Endothelial cell of umbilical vein (primary cell): ENCODE measurements around the gene VDR. TPM values are rescaled to one million over a fixed set of nuclear protein-coding genes. Genes with fewer than 3 reads are reported as not detected.

Experiments used
- BruUV-seq: library from RNA; stranded (reverse); fragments of 400-500 nt; replicated peaks from 2 replicates; lab custom pipeline; 2021; lab: Mats Ljungman, UMichigan
- CTCF ChIA-PET: fragments of 300-600, 350-600 bp; sonication (Branson Sonifier 250); formaldehyde crosslinking; loops from one replicate; lab custom pipeline; 2021; ENCODE audit warnings: antibody characterized with exemption, inconsistent platforms; lab: Charles Lee
- POLR2A ChIA-PET: fragments of 300-600, 350-600 bp; sonication (Branson Sonifier 250); formaldehyde crosslinking; loops from one replicate; lab custom pipeline; 2021; ENCODE audit warnings: antibody characterized with exemption, inconsistent platforms; lab: Charles Lee
- DNase-seq: peaks from one replicate; pipeline ENCODE4 v3.0.0-alpha.2; 2011; ENCODE audit warnings: low read depth, low spot score
- FAIRE-seq: peaks from 2 replicates; lab custom pipeline; 2011; peaks lifted over from hg19 to GRCh38; lab: Jason Lieb, UNC
- H2AFZ ChIP-seq: 2 replicates; pipeline ENCODE4 v1.6.0; 2012; ENCODE audit warnings: low read depth, low read length, control low read depth, inconsistent platforms
- H3K27ac ChIP-seq: 2 replicates; pipeline ENCODE4 v1.5.1; 2011; ENCODE audit warnings: low read depth, mild to moderate bottlenecking, control low read depth, low read length, moderate library complexity; ENCODE audit not compliant: insufficient read depth
- H3K27me3 ChIP-seq, 2 experiments: 2 replicates each; pipeline versions ENCODE4 v1.6.0 to v1.6.1; 2011; ENCODE audit warnings: low read length in 2 of 2, mixed read lengths in 1 of 2; ENCODE audit not compliant: control insufficient read depth in 2 of 2, insufficient read depth in 2 of 2
- H3K36me3 ChIP-seq, 2 experiments: 2 replicates in 1 of 2; 3 replicates in 1 of 2; pipeline ENCODE4 v1.5.1; 2011; ENCODE audit warnings: low read length in 2 of 2, mild to moderate bottlenecking in 1 of 2, moderate library complexity in 1 of 2; ENCODE audit not compliant: control insufficient read depth in 2 of 2, insufficient read depth in 2 of 2; ENCODE audit errors: extremely low read depth in 1 of 2
- H3K4me1 ChIP-seq: 3 replicates; pipeline ENCODE4 v1.5.1; 2011; ENCODE audit warnings: mild to moderate bottlenecking, low read length; ENCODE audit not compliant: control insufficient read depth, insufficient read depth; ENCODE audit errors: extremely low read depth
- H3K4me2 ChIP-seq: 2 replicates; pipeline ENCODE4 v1.6.1; 2011; ENCODE audit warnings: low read length, control low read depth, mixed read lengths; ENCODE audit not compliant: insufficient read depth
- H3K4me3 ChIP-seq, 3 experiments: fragments of 200-600 bp in 1 of 3; sonication (generic), shearing (Covaris generic) in 1 of 3; replicated peaks in 1 of 3; 2 replicates each; pipeline ENCODE4 v1.5.1; 2011 to 2016; ENCODE audit warnings: control low read depth in 3 of 3, low read length in 3 of 3, mild to moderate bottlenecking in 2 of 3, inconsistent platforms in 1 of 3, low read depth in 1 of 3, moderate library complexity in 1 of 3; ENCODE audit not compliant: insufficient read depth in 1 of 3
- H3K79me2 ChIP-seq: 2 replicates; pipeline ENCODE4 v1.6.0; 2012; ENCODE audit warnings: low read length, inconsistent platforms; ENCODE audit not compliant: control insufficient read depth, insufficient read depth
- H3K9ac ChIP-seq: replicated peaks from 2 replicates; pipeline ENCODE3; 2011; ENCODE audit warnings: low read length, control low read depth; ENCODE audit not compliant: insufficient read depth; ENCODE audit errors: extremely low read depth
- H3K9me1 ChIP-seq: replicated peaks from 3 replicates; pipeline ENCODE4 v1.6.0; 2011; ENCODE audit warnings: mild to moderate bottlenecking, low read length; ENCODE audit not compliant: control insufficient read depth, insufficient read depth; ENCODE audit errors: extremely low read depth
- H3K9me3 ChIP-seq: replicated peaks from 2 replicates; pipeline ENCODE4 v1.5.1; 2012; ENCODE audit warnings: low read length, inconsistent platforms; ENCODE audit not compliant: control insufficient read depth, insufficient read depth
- H4K20me1 ChIP-seq: replicated peaks from 2 replicates; pipeline ENCODE3; 2011; ENCODE audit warnings: mild to moderate bottlenecking, low read length; ENCODE audit not compliant: control insufficient read depth, insufficient read depth; ENCODE audit errors: extremely low read depth
- EZH2 ChIP-seq: IDR thresholded peaks from 2 replicates; pipeline ENCODE4 v1.6.1; 2012; ENCODE audit warnings: borderline replicate concordance, low read depth, mild to moderate bottlenecking, moderate library complexity, low read length, inconsistent platforms; ENCODE audit not compliant: severe bottlenecking
- FOS ChIP-seq: IDR thresholded peaks from 2 replicates; pipeline ENCODE4 v1.6.1; 2011; ENCODE audit warnings: mild to moderate bottlenecking, low read length, moderate library complexity, borderline replicate concordance; ENCODE audit not compliant: insufficient read depth
- GATA2 ChIP-seq: IDR thresholded peaks from 2 replicates; pipeline ENCODE4 v1.7.0; 2011; ENCODE audit warnings: low read depth, mild to moderate bottlenecking, moderate library complexity, mixed read lengths, low read length; ENCODE audit not compliant: insufficient read length, insufficient read depth
- JUN ChIP-seq: IDR thresholded peaks from 2 replicates; pipeline ENCODE4 v1.6.1; 2011; ENCODE audit warnings: borderline replicate concordance, low read depth; ENCODE audit not compliant: insufficient read length, insufficient read depth
- MYC ChIP-seq: IDR thresholded peaks from one replicate; pipeline ENCODE4 v1.6.1; 2011; ENCODE audit warnings: mild to moderate bottlenecking, low read depth, low read length
- POLR2A ChIP-seq: IDR thresholded peaks from 2 replicates; pipeline ENCODE4 v1.6.1; 2012; ENCODE audit warnings: low read depth, mild to moderate bottlenecking, control low read depth, low read length
- POLR2AphosphoS5 ChIP-seq: IDR thresholded peaks from 2 replicates; pipeline ENCODE4 v1.6.1; 2012; ENCODE audit warnings: low read depth, mild to moderate bottlenecking, control low read depth, low read length, moderate library complexity; ENCODE audit not compliant: insufficient read depth
- dilution Hi-C: fragments of 300-500 bp; cut with MboI; formaldehyde crosslinking; loops from one replicate; pipeline ENCODE4 v1.15.0; 2019; ENCODE audit warnings: low sequenced_read_pairs; ENCODE audit not compliant: extremely low pct_ligation_motif_present
- intact Hi-C: fragments of 100-400 bp; cut with micrococcal nuclease; formaldehyde crosslinking; loops from one replicate; pipeline ENCODE4 v1.10.0; 2022
- polyA plus RNA-seq, 4 experiments: library from polyadenylated mRNA; depleted of rRNA in 3 of 4; stranded (reverse) in 3 of 4; unstranded in 1 of 4; fragments of >200 nt; gene quantifications; 2 replicates each; pipeline versions ENCODE4 v1.2.1 to v1.2.3, GENCODE V29; 2011 to 2012; ENCODE audit warnings: missing spikeins in 1 of 4
- total RNA-seq: library from RNA; stranded (reverse); gene quantifications from 2 replicates; pipeline ENCODE4 v1.2.3, GENCODE V29; 2021
- TF ChIP-seq, protein P1 (sequence below), 2 donors: IDR thresholded peaks; 1 replicate in 1 of 2; 2 replicates in 1 of 2; pipeline ENCODE4 v1.5.1; 2011; ENCODE audit warnings: low read length in 2 of 2, mild to moderate bottlenecking in 2 of 2, moderate library complexity in 2 of 2, control low read depth in 1 of 2, inconsistent platforms in 1 of 2, low read depth in 1 of 2; ENCODE audit not compliant: insufficient read depth in 1 of 2; ENCODE audit errors: extremely low read depth in 1 of 2
- TF ChIP-seq, protein P2 (sequence below): IDR thresholded peaks from 2 replicates; pipeline ENCODE4 v1.6.1; 2011; ENCODE audit not compliant: insufficient read depth, insufficient read length

The VDR gene
- total and polyA plus RNA-seq, 2 donors (not counting 3 experiments of a cell fraction or from before 2014, with no cell fraction given), result 0.73 to 0.91 TPM

DNA sequence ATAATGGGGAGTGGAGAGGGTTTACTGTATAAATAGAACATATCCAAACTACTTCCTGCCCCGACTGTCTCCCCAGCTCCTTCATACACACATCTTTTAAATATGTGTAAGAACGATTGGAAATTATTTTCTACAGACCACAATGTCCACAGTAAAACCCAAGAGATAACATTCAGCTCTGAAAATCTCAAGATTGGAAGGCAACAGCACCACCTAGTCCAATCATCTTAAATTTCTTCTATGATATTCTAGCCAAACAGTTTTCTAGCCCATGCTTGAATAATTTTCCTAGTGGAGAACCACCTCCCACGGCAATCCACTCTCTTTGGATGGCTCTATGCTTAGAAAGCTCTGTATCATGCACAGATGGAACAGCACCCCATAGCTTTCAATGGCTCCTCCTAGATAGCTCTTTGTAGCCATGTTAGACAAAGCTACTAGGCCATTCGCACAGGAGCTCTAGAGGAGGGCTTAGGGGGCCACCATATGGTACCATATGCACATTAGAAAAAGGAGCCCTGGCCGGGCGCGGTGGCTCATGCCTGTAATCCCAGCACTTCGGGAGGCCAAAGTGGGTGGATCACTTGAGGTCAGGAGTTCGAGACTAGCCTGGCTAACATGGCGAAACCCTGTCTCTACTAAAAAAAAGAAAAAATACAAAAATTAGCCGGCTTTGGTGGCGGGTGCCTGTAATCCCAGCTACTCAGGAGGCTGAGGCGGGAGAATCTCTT, 18.1 kb downstream of the VDR start:
- ChIA-PET POLR2A (interaction anchor here (1.2 kb wide), 1 partner anchor 9 kb away, joined by 3 read pairs; no protein-coding TSS in a partner anchor), CTCF (interaction anchor here (0.9 to 1.6 kb wide), 6 partner anchors 12 to 63 kb away, joined by 3 to 4 read pairs (median 3); no protein-coding TSS in a partner anchor)
- intact Hi-C loops, result no loop called here
- DNase-seq (no peak), FAIRE-seq (no peak)
- H3K9me3 ChIP-seq, result no peaks in the 10 kb centered on the region
- dilution Hi-C loops, result no loop called here
- no peaks in the 10 kb centered on the region for H3K36me3 ChIP-seq
- H3K27ac ChIP-seq, result no peak overlapping the region
- H3K4me1 ChIP-seq, result no peaks in the 10 kb centered on the region
- H3K9me1 ChIP-seq, result no peaks in the 10 kb centered on the region
- no peak overlapping the region for H3K4me2 ChIP-seq
- H3K4me3 ChIP-seq, result no peak overlapping the region
- no peaks in the 10 kb centered on the region for H3K79me2 ChIP-seq
- peaks cover 0 to 2% of the 10 kb centered on the region in 2 experiments for H3K27me3 ChIP-seq
- H3K9ac ChIP-seq, result no peak overlapping the region
- BruUV-seq, result no TSS peak
- no peaks in the 10 kb centered on the region for H4K20me1 ChIP-seq
- H2AFZ ChIP-seq, result no peak overlapping the region
- TF ChIP-seq EZH2, result no peak
- no peak for TF ChIP-seq JUN
- TF ChIP-seq, protein P1, sequence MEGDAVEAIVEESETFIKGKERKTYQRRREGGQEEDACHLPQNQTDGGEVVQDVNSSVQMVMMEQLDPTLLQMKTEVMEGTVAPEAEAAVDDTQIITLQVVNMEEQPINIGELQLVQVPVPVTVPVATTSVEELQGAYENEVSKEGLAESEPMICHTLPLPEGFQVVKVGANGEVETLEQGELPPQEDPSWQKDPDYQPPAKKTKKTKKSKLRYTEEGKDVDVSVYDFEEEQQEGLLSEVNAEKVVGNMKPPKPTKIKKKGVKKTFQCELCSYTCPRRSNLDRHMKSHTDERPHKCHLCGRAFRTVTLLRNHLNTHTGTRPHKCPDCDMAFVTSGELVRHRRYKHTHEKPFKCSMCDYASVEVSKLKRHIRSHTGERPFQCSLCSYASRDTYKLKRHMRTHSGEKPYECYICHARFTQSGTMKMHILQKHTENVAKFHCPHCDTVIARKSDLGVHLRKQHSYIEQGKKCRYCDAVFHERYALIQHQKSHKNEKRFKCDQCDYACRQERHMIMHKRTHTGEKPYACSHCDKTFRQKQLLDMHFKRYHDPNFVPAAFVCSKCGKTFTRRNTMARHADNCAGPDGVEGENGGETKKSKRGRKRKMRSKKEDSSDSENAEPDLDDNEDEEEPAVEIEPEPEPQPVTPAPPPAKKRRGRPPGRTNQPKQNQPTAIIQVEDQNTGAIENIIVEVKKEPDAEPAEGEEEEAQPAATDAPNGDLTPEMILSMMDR (IDR thresholded peaks at IDR 0.05; ENCODE audit: extremely low read depth in 1 of 2, insufficient read depth in 1 of 2, low read depth in 1 of 2, low read length in 2 of 2), result no peak
- TF ChIP-seq POLR2AphosphoS5, result no peak
- TF ChIP-seq, protein P2, sequence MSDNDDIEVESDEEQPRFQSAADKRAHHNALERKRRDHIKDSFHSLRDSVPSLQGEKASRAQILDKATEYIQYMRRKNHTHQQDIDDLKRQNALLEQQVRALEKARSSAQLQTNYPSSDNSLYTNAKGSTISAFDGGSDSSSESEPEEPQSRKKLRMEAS, result no peak
- TF ChIP-seq GATA2, result no peak
- TF ChIP-seq FOS, result no peak
- no peak for TF ChIP-seq MYC
- no peak for TF ChIP-seq POLR2A
